ENCODE data around the gene TBX10. TPM values are rescaled to one million over a fixed set of nuclear protein-coding genes. Genes with fewer than 3 reads are reported as not detected.
"Not testable (repeated sequence)": the region's sequence is repeated elsewhere in the genome, so short reads cannot be mapped to it uniquely, and the experiment has no call there.

The TBX10 gene
- total and polyA plus RNA-seq, 2 experiments from 2014 or later, result not detected

- H3K9me2 ChIP-seq (ENCODE audit: insufficient read depth), result no peaks in the 10 kb centered on the region
- no peaks in the 10 kb centered on the region for H3K4me1 ChIP-seq (ENCODE audit: insufficient read depth)
- H3K36me3 ChIP-seq (ENCODE audit: low read depth), result no peaks in the 10 kb centered on the region
- H3F3A ChIP-seq (ENCODE audit: insufficient read depth), result no peaks in the 10 kb centered on the region
- no peaks in the 10 kb centered on the region for H4K20me1 ChIP-seq (ENCODE audit: insufficient read depth)
- H2AFZ ChIP-seq, result no peak overlapping the region
- H3K27ac ChIP-seq, result no peak overlapping the region
- no peak for TF ChIP-seq EZH2phosphoT487 (IDR thresholded peaks at IDR 0.05; ENCODE audit: insufficient read depth, low read depth)
- no peak for TF ChIP-seq EZH2 (IDR thresholded peaks at IDR 0.05; ENCODE audit: insufficient read depth, poor library complexity, severe bottlenecking)
- no peaks in the 10 kb centered on the region for H3K9me3 ChIP-seq (ENCODE audit: low read depth)
- H3K4me2 ChIP-seq (ENCODE audit: unreplicated experiment), result no peak overlapping the region
- in situ Hi-C loops (cut with MboI), result no loop called here
- peaks cover 8% of the 10 kb centered on the region; the same call in 1 of the 2 replicates for H3K27me3 ChIP-seq (replicated peaks; ENCODE audit: insufficient read depth)
- H3K4me3 ChIP-seq, result no peak overlapping the region
- peak; percentile 85 for DNase-seq
- no peak overlapping the region for H3K9ac ChIP-seq
- H3K79me2 ChIP-seq (ENCODE audit: insufficient read depth), result no peaks in the 10 kb centered on the region
- WGBS, 2 experiments (ENCODE audit: low coverage in 1 of 2, low lambda C conversion rate in 2 of 2, missing lambda C conversion rate in 2 of 2), result 14 to 17% methylated on average over 21 to 23 of the region's 23 CpGs
Measured at GRCh38 chr11:67640021-67640757, 626 bp upstream of the TBX10 start.

- no peak overlapping the region for H3K4me2 ChIP-seq (ENCODE audit: unreplicated experiment)
- WGBS, 2 experiments (ENCODE audit: low coverage in 1 of 2, low lambda C conversion rate in 2 of 2, missing lambda C conversion rate in 2 of 2), result 59 to 61% methylated on average over 24 of the region's 24 CpGs
- H3K27ac ChIP-seq, result no peak overlapping the region
- no peaks in the 10 kb centered on the region for H3K9me2 ChIP-seq (ENCODE audit: insufficient read depth)
- no peak overlapping the region for H2AFZ ChIP-seq
- no peaks in the 10 kb centered on the region for H4K20me1 ChIP-seq (ENCODE audit: insufficient read depth)
- H3K9ac ChIP-seq, result no peak overlapping the region
- H3K27me3 ChIP-seq (replicated peaks; ENCODE audit: insufficient read depth), result peaks cover 8% of the 10 kb centered on the region; the same call in 1 of the 2 replicates
- H3K79me2 ChIP-seq (ENCODE audit: insufficient read depth), result no peaks in the 10 kb centered on the region
- H3F3A ChIP-seq (ENCODE audit: insufficient read depth), result no peaks in the 10 kb centered on the region
- no peaks in the 10 kb centered on the region for H3K4me1 ChIP-seq (ENCODE audit: insufficient read depth)
- H3K36me3 ChIP-seq (ENCODE audit: low read depth), result no peaks in the 10 kb centered on the region
- no peak overlapping the region for H3K4me3 ChIP-seq
- no peak for TF ChIP-seq EZH2phosphoT487 (IDR thresholded peaks at IDR 0.05; ENCODE audit: insufficient read depth, low read depth)
- TF ChIP-seq EZH2 (IDR thresholded peaks at IDR 0.05; ENCODE audit: insufficient read depth, poor library complexity, severe bottlenecking), result no peak
- in situ Hi-C loops (cut with MboI), result no loop called here
- no peaks in the 10 kb centered on the region for H3K9me3 ChIP-seq (ENCODE audit: low read depth)
- DNase-seq, result no peak
Measured at GRCh38 chr11:67638535-67639437, 777 bp downstream of the TBX10 start.

DNA sequence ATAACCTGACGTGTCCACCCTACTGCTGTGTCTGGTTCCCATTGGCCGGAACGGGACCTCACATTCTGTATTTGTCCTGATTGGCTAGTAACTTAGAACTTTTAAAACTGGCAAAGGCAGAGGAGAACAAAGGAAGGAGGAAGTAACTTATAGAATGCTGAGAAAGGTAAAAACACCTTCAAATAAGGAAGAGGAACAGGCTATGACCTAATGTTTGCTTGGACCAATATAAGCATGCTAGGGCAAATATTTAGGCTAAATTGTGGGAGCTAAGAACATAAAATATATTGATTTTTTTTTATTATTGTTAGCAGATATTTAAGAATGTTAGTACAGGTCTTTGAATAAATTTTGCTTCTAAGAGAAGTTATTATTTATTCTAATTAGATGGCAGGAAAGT lies 2.1 kb downstream of the TBX10 start:
- H3K9ac ChIP-seq; H3K27me3 ChIP-seq (replicated peaks; ENCODE audit: insufficient read depth); H3F3A ChIP-seq (ENCODE audit: insufficient read depth); H3K9me2 ChIP-seq (ENCODE audit: insufficient read depth); H3K4me1 ChIP-seq (ENCODE audit: insufficient read depth); H3K4me2 ChIP-seq (ENCODE audit: unreplicated experiment); H3K27ac ChIP-seq; H3K36me3 ChIP-seq (ENCODE audit: low read depth); H2AFZ ChIP-seq; H3K9me3 ChIP-seq (ENCODE audit: low read depth); in situ Hi-C loops (cut with MboI); DNase-seq; H3K4me3 ChIP-seq; H4K20me1 ChIP-seq (ENCODE audit: insufficient read depth); H3K79me2 ChIP-seq (ENCODE audit: insufficient read depth): not testable (repeated sequence)
- 57 to 60% methylated on average over 3 of the region's 3 CpGs for WGBS, 2 experiments (ENCODE audit: low coverage in 1 of 2, low lambda C conversion rate in 2 of 2, missing lambda C conversion rate in 2 of 2)

GRCh38 chr11:67636962-67637361 lies 2.6 kb downstream of the TBX10 start:
- H3K79me2 ChIP-seq (ENCODE audit: insufficient read depth), result no peaks in the 10 kb centered on the region
- 39 to 43% methylated on average over 6 of the region's 6 CpGs for WGBS, 2 experiments (ENCODE audit: low coverage in 1 of 2, low lambda C conversion rate in 2 of 2, missing lambda C conversion rate in 2 of 2)
- no peak overlapping the region for H2AFZ ChIP-seq
- peaks cover 8% of the 10 kb centered on the region; the same call in 1 of the 2 replicates for H3K27me3 ChIP-seq (replicated peaks; ENCODE audit: insufficient read depth)
- H3K9me3 ChIP-seq (ENCODE audit: low read depth), result no peaks in the 10 kb centered on the region
- H4K20me1 ChIP-seq (ENCODE audit: insufficient read depth), result no peaks in the 10 kb centered on the region
- no peak for TF ChIP-seq EZH2phosphoT487 (IDR thresholded peaks at IDR 0.05; ENCODE audit: insufficient read depth, low read depth)
- TF ChIP-seq EZH2 (IDR thresholded peaks at IDR 0.05; ENCODE audit: insufficient read depth, poor library complexity, severe bottlenecking), result no peak
- no peaks in the 10 kb centered on the region for H3F3A ChIP-seq (ENCODE audit: insufficient read depth)
- no peak overlapping the region for H3K27ac ChIP-seq
- no peaks in the 10 kb centered on the region for H3K9me2 ChIP-seq (ENCODE audit: insufficient read depth)
- H3K4me2 ChIP-seq (ENCODE audit: unreplicated experiment), result no peak overlapping the region
- H3K4me1 ChIP-seq (ENCODE audit: insufficient read depth), result no peaks in the 10 kb centered on the region
- no peak overlapping the region for H3K4me3 ChIP-seq
- H3K9ac ChIP-seq, result no peak overlapping the region
- peak; percentile 39 for DNase-seq
- in situ Hi-C loops (cut with MboI), result no loop called here
- H3K36me3 ChIP-seq (ENCODE audit: low read depth), result no peaks in the 10 kb centered on the region
